ENCODE results near the gene TARBP1.

TARBP1 gene

GRCh38 chr1:234452406-234452965 is 26.5 kb downstream of the TARBP1 start:
- H3K4me3 ChIP-seq (replicated peaks; ENCODE audit: insufficient read depth, low read length) = no peak overlapping the region
- TF ChIP-seq POLR2AphosphoS5 (IDR thresholded peaks at IDR 0.05; ENCODE audit: low read depth) (no peak), SPI1 (IDR thresholded peaks at IDR 0.05; ENCODE audit: borderline replicate concordance, low read depth) (no peak), GABPA (IDR thresholded peaks at IDR 0.05; ENCODE audit: low read depth) (no peak), REST (IDR thresholded peaks at IDR 0.05; ENCODE audit: insufficient replicate concordance, low read depth) (no peak), CTCF (IDR thresholded peaks at IDR 0.05; ENCODE audit: insufficient read depth, low read length) (no peak)
- no peaks in the 10 kb centered on the region for H3K27me3 ChIP-seq (ENCODE audit: insufficient read depth, poor library complexity, severe bottlenecking)
- H3K27ac ChIP-seq (replicated peaks) = no peak overlapping the region
- no peak for DNase-seq (ENCODE audit: low read depth in 1 of 2, low spot score in 1 of 2)

- DNase-seq (ENCODE audit: low read depth in 1 of 2, low spot score in 1 of 2) = no peak
- no peak overlapping the region for H3K27ac ChIP-seq (replicated peaks)
- TF ChIP-seq CTCF (IDR thresholded peaks at IDR 0.05; ENCODE audit: insufficient read depth, low read length) (no peak), POLR2AphosphoS5 (IDR thresholded peaks at IDR 0.05; ENCODE audit: low read depth) (no peak), REST (IDR thresholded peaks at IDR 0.05; ENCODE audit: insufficient replicate concordance, low read depth) (no peak), GABPA (IDR thresholded peaks at IDR 0.05; ENCODE audit: low read depth) (no peak), SPI1 (IDR thresholded peaks at IDR 0.05; ENCODE audit: borderline replicate concordance, low read depth) (no peak)
- H3K27me3 ChIP-seq (ENCODE audit: insufficient read depth, poor library complexity, severe bottlenecking) = no peaks in the 10 kb centered on the region
- H3K4me3 ChIP-seq (replicated peaks; ENCODE audit: insufficient read depth, low read length) = no peak overlapping the region
These were observed 38.6 kb downstream of the TARBP1 start for GRCh38 chr1:234440348-234440747.

GRCh38 chr1:234438579-234438978 is 40.4 kb downstream of the TARBP1 start:
- TF ChIP-seq REST (IDR thresholded peaks at IDR 0.05; ENCODE audit: insufficient replicate concordance, low read depth) (no peak), CTCF (IDR thresholded peaks at IDR 0.05; ENCODE audit: insufficient read depth, low read length) (no peak), POLR2AphosphoS5 (IDR thresholded peaks at IDR 0.05; ENCODE audit: low read depth) (no peak), GABPA (IDR thresholded peaks at IDR 0.05; ENCODE audit: low read depth) (no peak), SPI1 (IDR thresholded peaks at IDR 0.05; ENCODE audit: borderline replicate concordance, low read depth) (no peak)
- DNase-seq (ENCODE audit: low read depth in 1 of 2, low spot score in 1 of 2) = no peak
- Histone ChIP-seq H3K4me3 (replicated peaks; ENCODE audit: insufficient read depth, low read length) (no peak overlapping the region), H3K27me3 (ENCODE audit: insufficient read depth, poor library complexity, severe bottlenecking) (no peaks in the 10 kb centered on the region), H3K27ac (replicated peaks) (no peak overlapping the region)

All from HL-60 (cell line).